T-helper 1 cell treated with Interleukin-12 subunit alpha and Interleukin-12 subunit beta and Interleukin-4 antibody, amounts not matched to agents 30 ng/mL and 1 ng/mL, for 36 hours (primary cell): ENCODE data around the gene MED4. TPM values are rescaled to one million over a fixed set of nuclear protein-coding genes. Genes with fewer than 3 reads are reported as not detected.
"Not testable (repeated sequence)": the region's sequence is repeated elsewhere in the genome, so short reads cannot be mapped to it uniquely, and the experiment has no call there.

Experiments
- intact Hi-C: fragments of 100-400 bp; cut with micrococcal nuclease; formaldehyde crosslinking; loops from one replicate; pipeline ENCODE4 v1.15.1; 2024
- total RNA-seq: library from RNA; stranded (reverse); gene quantifications from 2 replicates; pipeline ENCODE4 v1.2.3, GENCODE V29; 2022

MED4 gene
- total RNA-seq, 1 donor from 2014 or later, result 66.8 TPM

DNA sequence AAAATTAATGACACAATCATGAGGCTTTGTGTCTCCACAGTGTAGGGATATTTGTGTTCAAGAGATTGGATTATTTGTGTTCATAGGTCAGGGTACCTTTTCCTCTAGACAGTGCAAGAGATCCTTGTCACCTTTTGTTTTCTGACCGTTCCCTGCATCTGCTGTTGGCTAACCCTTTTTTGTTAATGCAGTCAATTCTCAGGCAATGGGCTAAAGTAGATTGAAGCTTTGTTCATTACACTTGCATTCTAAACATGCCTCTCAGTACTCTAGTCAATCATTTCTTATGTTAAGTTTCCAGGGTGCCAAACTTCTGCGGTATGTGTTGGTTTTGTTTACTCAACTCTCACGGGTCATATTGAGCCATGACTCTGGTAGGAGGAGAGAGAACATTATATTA lies 1.8 kb upstream of the MED4 start:
- intact Hi-C loops, result loop anchor here (5.0 to 10.0 kb wide), 2 partner anchors 786 to 1148 kb away; partner anchors contain the start of gene CDADC1

- intact Hi-C loops, result loop anchor here (2.0 to 10.0 kb wide), 2 partner anchors 16 to 1150 kb away; partner anchors contain the start of gene CDADC1
These were observed 512 bp downstream of the MED4 start for GRCh38 chr13:48094404-48094780.

GRCh38 chr13:48093588-48093987 lies 1.3 kb downstream of the MED4 start:
- intact Hi-C loops, result loop anchor here (10.0 kb wide), 1 partner anchor 1151 kb away; the partner anchor contains the start of gene CDADC1

DNA sequence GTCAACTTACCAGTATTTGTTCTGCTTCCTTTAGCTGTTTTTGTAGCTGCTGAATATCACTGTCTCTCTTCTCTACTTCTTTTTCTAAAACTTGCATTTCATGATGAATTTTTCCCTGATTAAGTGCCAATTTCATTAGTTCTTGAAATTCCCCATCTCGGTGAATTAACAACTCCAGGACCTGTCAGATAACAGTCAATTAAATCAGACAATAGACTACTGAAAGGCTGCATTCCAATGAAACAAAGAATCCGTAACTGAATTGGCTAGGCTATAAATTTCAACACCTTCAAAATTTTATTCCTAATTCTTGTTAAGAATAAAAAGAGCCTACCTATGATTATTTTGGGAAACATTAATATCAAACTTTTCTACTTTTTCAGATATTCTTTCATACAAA lies 8.6 kb downstream of the MED4 start:
- intact Hi-C loops, result no loop called here

DNA sequence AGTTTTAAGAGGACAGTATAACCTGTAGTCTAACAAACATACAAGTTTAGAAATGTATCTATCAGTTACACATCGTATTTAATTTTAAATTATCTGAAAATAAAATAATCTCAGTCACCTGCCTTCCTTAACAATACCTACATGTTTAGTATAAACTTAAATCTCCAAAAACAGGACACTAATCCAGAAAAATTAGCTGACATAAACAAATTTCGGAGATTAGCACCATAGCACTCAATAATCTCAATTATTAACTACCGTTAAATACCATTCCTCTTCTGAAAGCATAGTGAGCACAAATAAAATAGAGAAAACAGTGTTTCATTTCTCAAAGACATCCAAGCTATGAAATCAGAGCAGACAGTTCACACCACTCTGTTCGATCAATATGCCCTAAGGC lies 13.2 kb downstream of the MED4 start:
- intact Hi-C loops, result no loop called here

DNA sequence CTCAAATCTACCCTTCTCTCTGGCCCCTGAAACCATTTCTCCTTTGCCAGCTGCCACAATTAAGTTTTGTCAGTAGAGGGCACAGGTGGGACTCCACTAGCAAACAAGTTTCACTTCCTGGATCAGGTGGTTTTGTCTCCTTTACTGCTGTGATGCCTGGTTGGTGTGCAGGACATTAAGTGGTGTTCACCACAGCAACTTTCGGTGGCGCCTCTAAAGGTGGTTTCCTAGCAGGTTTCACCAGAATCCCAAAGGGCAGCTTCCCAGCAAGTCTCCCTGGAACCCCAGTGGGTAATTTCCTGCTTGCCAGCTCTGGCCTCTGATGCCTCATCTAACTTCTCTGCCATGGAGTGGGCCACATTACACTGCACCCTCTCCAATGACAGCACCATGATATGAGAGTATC lies 16.6 kb downstream of the MED4 start:
- intact Hi-C loops, result loop anchor here (1.0 to 2.0 kb wide), 3 partner anchors 17 to 691 kb away; partner anchors contain the start of genes ITM2B and MED4

GRCh38 chr13:48074006-48074405 lies 20.9 kb downstream of the MED4 start:
- intact Hi-C loops, result no loop called here

GRCh38 chr13:48072787-48073186 lies 22.1 kb downstream of the MED4 start:
- intact Hi-C loops, result no loop called here

- intact Hi-C loops, result no loop called here
These were observed 22.6 kb downstream of the MED4 start for GRCh38 chr13:48072304-48072703.

DNA sequence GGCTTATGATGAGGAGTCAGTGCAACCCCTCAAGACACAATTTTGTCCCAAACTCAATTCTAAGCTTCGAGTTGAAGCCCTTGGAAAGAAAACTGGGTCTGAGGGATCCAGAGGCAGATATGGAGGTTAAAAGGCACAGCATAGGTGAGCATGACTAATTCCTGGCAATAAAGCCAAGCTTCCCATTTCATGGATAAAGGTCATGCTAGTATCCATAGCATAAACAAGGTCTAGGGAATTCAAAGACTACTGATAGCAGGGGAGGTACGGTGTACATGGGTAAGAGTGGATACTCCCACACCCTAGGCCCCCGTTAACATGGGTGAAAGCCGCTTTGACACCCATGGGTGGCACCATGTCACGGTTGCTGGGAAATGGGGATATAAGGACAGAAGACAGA lies 24.0 kb downstream of the MED4 start:
- intact Hi-C loops, result no loop called here

GRCh38 chr13:48069573-48069972 lies 25.3 kb downstream of the MED4 start:
- intact Hi-C loops, result no loop called here

- intact Hi-C loops, result loop anchor here (1.0 kb wide), 1 partner anchor 31 kb away; no protein-coding TSS in a partner anchor
These were observed 26.0 kb downstream of the MED4 start for GRCh38 chr13:48068952-48069351.

GRCh38 chr13:48068036-48068435 lies 26.9 kb downstream of the MED4 start:
- intact Hi-C loops, result loop anchor here (1.0 kb wide), 1 partner anchor 30 kb away; no protein-coding TSS in a partner anchor

- intact Hi-C loops, result loop anchor here (2.0 kb wide), 1 partner anchor 268 kb away; no protein-coding TSS in a partner anchor
These were observed 28.5 kb downstream of the MED4 start for GRCh38 chr13:48066310-48066989.

DNA sequence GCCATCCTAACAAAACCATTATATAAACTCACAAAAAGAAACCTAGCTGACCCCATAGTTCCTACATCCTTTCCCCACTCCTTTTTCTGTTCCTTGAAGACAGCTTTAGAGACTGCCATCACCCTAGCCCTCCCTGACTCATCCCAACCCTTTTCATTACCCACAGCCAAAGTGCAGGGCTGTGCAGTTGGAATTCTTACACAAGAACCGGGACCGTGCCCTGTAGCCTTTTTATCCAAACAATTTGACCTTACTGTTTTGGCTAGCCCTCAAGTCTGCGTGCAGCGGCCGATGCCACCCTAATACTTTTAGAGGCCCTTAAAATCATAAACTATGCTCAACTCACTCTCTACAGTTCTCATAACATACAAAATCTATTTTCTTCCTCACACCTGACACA lies 35.0 kb downstream of the MED4 start:
- intact Hi-C loops, result not testable (repeated sequence)

- intact Hi-C loops, result not testable (repeated sequence)
These were observed 36.4 kb downstream of the MED4 start for GRCh38 chr13:48058536-48058935.

- intact Hi-C loops, result no loop called here
These were observed 39.2 kb downstream of the MED4 start for GRCh38 chr13:48055712-48056111.

GRCh38 chr13:48054601-48055000 lies 40.3 kb downstream of the MED4 start:
- intact Hi-C loops, result no loop called here

- intact Hi-C loops, result no loop called here
These were observed 44.4 kb downstream of the MED4 start for GRCh38 chr13:48050550-48050949.

GRCh38 chr13:48043789-48044503 lies 51.0 kb downstream of the MED4 start:
- intact Hi-C loops, result no loop called here

DNA sequence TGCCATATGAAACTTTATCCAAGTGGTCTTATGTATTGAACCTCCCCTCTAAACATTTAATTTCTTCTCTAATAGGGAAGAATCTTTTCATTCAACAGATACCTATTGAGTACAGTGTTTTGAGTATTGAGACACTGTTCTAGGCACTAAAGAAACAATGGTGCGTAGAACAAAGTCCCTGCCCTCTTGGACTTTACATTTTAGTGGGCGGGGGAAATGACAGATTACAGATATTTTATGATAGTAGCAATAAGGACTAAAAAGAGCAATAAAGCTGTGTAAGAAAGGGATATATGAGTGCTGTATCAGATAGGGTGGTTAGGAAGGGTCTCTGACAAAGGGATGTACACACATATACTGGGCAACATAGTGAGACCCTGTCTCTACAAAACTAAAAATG lies 52.0 kb downstream of the MED4 start:
- intact Hi-C loops, result no loop called here

DNA sequence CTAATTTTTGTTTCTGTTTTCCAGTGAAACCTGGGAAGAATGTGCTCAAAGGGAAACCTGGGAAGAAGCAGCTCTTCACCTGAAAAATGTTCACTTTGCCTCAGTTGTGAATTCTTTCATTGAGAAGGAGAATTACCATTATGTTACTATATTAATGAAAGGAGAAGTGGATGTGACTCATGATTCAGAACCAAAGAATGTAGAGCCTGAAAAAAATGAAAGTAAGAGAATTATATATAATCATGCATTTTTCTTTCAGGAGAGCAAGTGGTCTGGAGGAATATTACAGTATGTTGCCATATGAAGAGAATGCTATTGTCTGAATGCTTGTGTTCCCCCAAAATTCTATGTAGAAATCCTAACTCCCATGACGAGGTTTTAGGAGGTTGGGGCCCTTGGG lies 54.0 kb downstream of the MED4 start:
- intact Hi-C loops, result no loop called here
